Cardiac fibroblast (primary cell): Measurements from ENCODE around the gene SGSM1.

Source experiments
- DNase-seq, 2 donors: peaks; one replicate each; pipeline versions ENCODE4 v3.0.0 to v3.0.0-alpha.2; 2010; ENCODE audit warnings: low read depth in 2 of 2
- H3K4me3 ChIP-seq, 2 donors: replicated peaks in 1 of 2; 1 replicate in 1 of 2; 2 replicates in 1 of 2; pipeline ENCODE4 v1.5.1; 2011; ENCODE audit warnings: low read depth in 2 of 2, low read length in 2 of 2, mild to moderate bottlenecking in 2 of 2, moderate library complexity in 1 of 2
- TF ChIP-seq, protein P1 (sequence below): IDR thresholded peaks from one replicate; pipeline ENCODE4 v1.5.1; 2011; ENCODE audit warnings: low read depth, mild to moderate bottlenecking, low read length, inconsistent platforms

The SGSM1 gene

DNA sequence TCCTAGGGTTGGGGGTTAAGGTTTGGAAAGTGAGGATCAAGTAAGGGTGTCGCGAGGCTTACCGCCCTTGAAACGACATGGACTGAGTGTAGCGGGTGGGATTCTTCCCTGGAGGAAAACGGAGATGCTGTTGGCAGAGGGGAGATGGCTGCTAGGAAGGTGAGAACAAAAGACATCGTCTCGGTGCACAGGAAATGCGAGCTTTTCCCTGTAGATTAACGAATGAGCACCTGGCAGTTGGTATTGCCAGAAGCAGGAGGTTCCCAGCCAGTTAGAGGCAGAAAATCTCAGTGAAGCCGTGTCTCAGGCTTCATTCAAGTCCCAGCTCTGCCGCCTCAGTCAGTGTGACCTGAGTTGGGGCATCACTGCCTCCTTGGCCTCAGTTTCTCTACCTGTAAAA lies 141.9 kb downstream of the SGSM1 start:
- no peak for DNase-seq
- TF ChIP-seq, protein P1, sequence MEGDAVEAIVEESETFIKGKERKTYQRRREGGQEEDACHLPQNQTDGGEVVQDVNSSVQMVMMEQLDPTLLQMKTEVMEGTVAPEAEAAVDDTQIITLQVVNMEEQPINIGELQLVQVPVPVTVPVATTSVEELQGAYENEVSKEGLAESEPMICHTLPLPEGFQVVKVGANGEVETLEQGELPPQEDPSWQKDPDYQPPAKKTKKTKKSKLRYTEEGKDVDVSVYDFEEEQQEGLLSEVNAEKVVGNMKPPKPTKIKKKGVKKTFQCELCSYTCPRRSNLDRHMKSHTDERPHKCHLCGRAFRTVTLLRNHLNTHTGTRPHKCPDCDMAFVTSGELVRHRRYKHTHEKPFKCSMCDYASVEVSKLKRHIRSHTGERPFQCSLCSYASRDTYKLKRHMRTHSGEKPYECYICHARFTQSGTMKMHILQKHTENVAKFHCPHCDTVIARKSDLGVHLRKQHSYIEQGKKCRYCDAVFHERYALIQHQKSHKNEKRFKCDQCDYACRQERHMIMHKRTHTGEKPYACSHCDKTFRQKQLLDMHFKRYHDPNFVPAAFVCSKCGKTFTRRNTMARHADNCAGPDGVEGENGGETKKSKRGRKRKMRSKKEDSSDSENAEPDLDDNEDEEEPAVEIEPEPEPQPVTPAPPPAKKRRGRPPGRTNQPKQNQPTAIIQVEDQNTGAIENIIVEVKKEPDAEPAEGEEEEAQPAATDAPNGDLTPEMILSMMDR = no peak
- H3K4me3 ChIP-seq = no peak overlapping the region

DNA sequence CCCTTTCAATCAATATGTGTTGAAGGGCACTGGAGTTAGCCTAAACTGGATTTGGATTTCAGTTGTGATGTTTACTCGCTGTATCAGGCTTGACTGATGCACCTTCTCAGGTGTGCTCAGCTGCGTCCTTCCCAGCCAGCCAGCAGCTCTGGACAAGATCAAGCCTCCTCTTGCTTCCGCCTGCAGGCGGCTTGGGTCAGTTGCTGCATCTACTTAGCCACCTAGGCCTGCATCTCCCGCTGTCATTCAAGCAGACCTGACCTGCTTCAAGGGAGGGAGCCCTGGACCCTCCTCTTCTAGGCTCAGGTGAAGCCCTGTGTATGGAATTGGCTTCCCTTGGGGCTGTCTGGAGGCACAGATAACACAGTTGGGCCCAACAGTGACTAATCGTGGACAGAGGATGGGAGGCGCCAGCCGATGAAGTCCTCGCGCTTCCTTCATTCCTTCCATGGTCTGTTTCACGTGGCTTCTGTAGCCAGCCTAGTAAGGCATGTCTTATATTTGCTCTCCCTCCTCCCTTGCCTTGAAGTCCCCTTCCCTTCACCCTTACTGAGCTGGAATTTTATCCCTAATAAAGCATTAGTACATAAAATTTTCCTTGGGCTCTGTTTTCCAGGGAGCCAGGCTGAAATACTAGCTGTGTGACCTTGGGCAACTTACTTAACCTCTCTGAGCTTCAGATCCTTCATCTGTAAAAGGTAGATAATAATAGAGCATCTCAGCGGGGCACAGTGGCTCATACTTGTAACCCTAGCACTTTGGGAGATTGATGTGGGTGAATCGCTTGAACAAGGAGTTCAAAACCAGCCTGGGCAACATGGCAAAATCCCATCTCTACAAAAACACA lies 142.6 kb downstream of the SGSM1 start:
- TF ChIP-seq, protein P1 = no peak
- no peak for DNase-seq
- no peak overlapping the region for H3K4me3 ChIP-seq

DNA sequence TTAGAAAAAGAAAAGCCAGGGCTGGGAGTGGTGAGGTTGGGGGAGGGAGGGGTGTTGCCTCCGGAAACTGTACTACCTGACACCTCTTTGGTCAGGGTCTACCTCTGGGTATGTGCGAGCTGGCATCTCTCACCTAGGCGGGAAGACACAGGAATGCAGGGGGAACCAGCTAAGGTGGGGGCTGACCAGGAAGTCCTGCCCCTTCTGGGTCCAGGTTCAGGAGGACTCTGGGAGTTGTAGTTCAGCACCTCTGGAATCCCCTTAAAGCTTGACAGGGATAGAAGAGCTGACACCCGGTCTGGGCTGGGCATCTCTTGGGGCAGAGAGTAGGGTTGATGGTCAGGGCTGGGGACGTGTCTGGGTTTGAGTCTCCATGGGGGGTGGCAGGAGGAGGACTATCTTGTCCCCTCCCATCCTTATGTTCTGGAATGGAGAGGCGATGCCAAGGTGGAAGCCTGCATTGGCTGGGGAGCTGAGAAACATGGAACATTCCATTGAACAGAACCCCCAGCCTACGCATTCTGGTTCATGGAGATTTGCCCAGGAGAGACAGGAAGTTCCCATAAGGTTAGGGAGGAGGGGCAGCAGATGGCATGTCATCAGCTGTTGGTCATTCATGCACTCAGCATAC lies 144.4 kb downstream of the SGSM1 start:
- DNase-seq = peak; percentile 69 to 87
- H3K4me3 ChIP-seq = no peak overlapping the region
- TF ChIP-seq, protein P1 = no peak

DNA sequence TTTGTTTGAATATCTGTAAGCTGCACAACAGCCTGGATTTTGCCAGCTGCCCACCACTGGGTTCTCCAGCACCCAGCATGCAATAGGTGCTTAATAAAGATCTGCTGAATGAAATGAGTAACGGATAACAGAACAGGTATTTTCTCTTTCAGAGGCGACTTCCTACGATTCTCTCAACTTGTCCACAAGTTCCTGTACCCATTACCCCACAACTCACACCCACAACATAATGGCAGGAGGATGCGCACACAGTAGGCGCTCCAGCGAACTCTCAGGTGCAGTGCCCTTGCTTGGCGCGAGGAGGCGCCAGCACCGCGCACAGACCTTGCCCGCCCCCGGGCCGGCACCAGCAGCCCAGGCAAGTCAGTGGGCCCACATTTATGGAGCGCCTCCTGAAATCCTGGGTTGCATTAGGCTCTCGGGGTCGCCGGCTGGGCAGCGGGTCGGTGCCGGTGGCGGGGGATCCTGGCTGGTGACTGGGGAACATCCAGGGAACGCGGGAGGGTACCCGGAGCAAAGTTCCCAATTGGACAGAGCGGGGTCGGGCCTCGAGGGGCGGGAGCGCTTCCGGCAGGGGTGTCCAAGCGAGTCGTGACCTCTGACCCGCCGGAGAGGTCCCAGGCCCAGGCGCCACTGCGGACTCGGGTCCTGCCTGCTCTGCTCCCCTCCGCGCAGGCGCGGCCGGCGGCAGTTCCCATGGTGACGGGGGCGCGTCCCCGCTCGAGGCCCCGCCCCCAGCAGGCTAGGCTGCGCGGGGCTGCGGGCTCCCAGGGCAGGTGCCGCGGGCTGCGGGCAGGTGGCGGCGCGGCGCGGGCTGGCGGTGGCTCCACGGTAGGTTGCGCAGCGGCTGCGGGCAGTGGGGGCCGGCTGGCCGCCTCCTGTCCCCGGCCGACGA lies 146.2 kb downstream of the SGSM1 start, which contains the start of gene KIAA1671:
TSS of gene KIAA1671 (plus strand) at position 775 of the 895 bp plus-strand sequence. CDS start 75,284 bp downstream, outside the sequence.
- TF ChIP-seq, protein P1 = peak; percentile 100
- peak within 1 kb of the TSS; percentile 72 to 78 for H3K4me3 ChIP-seq
- peak; percentile 67 to 82 for DNase-seq

DNA sequence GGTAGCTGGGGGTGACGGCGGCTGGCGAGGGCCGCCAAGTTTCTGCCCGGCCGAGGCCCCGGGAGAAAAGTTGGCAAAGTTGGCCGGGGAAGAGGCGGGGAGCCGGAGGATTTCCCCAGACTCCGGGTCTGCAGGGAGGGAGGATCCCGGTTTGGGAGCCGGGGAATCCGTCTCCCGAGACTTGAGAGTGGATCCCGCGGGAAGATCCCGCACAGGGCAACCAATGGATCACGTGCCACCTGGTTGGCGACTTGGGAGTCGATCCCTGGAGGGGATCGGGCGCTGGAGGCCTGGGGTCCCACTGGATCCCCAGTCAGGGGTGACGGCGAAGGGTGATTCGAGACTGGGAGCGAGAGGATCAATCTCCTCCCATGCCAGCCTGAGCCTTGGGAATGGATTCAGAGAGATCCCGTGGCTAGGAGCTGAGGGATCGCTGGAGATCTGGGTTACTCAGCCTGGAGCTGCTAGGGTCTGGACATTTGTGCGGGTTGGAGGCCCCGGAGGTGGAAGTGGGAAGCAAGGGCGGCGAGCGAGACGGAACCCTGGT lies 146.9 kb downstream of the SGSM1 start:
- peak; percentile 61 to 66 for DNase-seq

More for the DNA sequence above, 146.9 kb downstream of the SGSM1 start:
- TF ChIP-seq, protein P1 = no peak
- peak overlapping the region; percentile 57 to 72 for H3K4me3 ChIP-seq
